ENCODE data around the gene PPAN.

The PPAN gene

DNA sequence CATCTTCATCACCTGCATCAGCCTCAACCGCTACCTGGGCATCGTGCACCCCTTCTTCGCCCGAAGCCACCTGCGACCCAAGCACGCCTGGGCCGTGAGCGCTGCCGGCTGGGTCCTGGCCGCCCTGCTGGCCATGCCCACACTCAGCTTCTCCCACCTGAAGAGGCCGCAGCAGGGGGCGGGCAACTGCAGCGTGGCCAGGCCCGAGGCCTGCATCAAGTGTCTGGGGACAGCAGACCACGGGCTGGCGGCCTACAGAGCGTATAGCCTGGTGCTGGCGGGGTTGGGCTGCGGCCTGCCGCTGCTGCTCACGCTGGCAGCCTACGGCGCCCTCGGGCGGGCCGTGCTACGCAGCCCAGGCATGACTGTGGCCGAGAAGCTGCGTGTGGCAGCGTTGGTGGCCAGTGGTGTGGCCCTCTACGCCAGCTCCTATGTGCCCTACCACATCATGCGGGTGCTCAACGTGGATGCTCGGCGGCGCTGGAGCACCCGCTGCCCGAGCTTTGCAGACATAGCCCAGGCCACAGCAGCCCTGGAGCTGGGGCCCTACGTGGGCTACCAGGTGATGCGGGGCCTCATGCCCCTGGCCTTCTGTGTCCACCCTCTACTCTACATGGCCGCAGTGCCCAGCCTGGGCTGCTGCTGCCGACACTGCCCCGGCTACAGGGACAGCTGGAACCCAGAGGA is 7.9 kb downstream of the PPAN start:
- DNase-seq = no peak

DNA sequence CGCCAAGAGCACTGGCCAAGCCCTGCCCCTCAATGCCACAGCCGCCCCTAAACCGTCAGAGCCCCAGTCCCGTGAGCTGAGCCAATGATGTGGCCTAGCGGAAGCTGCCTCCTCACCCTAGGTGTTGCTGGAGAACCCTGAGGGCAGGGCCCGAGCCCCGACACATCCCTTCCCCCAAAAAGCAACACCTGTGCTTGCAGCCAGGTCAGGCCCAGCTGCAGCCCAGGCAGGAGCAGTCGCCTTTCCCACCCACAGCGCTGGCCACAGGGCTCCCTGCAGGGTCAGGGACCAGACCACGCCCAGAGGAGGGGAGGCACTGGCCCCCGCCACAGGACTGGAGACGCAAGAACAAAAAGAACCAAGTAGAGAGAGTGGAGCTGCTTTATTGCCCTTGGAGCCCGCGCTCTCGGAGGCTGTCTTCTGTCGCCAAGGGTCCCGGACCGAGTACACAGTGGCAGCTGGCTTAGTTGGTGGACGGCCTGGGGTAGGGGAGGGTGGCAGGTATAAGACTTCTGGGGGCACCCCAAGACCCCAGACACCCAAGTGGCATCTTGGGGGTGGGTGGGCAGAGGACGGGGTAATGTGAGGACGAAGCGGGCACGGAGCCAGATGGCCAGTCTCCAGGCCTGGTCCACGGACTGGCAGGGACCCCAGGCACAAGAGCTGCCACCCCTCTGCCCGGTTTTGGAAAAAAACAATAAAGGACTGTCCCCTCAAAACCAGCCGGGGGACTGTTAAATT is 8.7 kb downstream of the PPAN start:
- no peak for DNase-seq

DNA sequence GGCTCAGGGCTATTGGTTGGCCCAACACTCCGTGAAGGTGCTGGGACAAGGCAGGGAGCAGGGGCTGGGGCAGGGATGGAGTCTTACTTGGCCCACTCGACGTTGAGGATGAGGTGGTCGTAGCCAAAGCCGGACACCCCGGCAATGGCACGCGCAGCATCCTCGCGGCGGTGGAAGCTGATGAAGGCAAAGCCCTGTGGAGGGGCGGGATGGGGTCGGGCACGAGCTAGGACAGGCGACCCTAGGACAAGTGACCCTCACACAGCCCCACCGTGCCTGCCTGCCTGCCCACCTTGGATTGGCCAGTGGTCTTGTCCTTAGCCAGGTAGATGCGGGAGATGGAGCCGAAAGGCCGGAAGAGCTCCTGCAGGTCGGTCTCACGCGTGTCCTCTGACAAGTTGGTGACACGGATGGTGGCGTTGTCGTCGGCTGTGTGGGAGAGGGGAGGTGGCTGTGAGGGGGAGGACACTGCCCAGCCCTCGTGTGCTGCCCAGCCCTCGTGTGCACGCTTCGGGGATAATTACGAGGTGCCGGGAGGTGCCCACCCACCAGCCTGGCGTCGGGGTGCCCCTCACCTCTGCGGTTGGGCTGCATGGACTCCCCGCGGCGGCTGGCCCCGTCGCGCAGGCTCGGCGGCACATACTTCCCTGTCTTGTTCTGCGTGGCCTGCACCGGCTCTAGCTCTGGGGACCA is 9.4 kb downstream of the PPAN start:
- no peak for DNase-seq

DNA sequence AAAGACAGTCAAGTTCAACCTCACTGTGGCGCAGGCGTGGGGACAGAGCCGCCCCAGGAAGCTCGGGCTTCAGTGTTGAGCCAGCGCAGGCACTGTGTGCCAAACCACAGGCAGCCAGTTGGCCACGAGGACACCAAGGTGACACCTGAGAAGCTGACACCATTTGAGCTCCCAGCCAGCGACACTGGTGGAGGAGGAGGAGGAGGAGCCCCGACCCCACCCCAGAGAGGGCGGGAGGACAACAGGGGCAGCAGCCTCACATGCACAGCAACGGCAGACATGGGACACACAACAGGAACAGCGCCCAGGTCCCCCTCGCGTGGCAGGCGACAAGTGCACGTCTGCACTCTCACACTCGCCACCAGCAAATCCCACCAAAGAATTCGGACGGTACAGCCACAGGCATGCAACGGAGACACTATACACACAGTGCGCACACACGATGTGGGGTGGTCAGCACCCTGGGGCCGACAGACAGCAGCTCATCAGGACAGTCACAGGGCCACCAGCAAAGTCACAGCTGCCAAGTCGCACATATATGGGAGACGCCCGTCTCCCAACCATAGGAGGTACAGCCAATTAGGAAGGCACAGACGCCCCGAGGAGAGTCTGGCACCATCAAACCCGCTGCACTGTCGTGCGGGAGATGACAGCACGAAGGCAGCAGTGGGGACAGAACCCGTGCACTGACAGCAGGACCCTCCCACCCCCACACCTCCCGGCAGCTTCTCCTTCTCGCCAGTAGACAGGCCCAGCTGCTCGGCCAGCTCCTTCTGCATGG is 10.1 kb downstream of the PPAN start:
- no peak for DNase-seq

DNA sequence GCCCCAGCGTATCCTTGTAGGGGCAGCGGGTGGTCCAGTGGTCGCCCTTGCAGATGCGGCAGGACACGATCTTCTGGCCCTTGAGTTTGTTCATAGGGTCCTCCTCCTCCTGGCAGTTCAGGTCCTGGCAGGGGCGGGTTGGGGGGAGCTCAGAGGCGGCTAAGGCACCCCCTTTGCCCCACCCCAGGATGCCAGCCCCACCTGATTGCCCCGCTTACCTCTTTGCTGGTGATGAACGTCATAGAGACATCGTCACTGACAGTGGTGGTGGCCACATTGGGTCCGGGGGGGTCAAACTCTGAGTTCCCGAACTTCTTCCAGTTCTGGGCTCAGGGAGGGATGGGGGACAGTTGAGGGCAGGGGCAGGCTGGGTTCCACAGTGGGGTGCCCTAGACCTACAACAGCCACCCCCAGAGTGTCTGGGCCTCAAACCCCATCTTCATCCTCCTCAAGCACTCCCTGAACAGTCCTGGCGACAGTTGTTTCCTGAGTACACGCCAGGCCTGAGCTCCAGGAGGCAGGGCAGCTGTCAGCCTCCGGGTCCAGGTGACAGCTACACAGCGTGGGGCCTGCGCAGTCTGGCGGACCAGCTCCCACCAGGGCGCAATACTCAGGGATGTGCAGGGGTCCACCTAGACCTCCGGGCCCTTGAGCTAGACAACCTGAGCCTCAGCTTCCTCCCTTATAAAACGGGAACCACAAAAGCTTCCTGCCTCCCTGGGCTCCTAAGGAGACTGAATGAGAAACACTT is 10.9 kb downstream of the PPAN start:
- no peak for DNase-seq

DNA sequence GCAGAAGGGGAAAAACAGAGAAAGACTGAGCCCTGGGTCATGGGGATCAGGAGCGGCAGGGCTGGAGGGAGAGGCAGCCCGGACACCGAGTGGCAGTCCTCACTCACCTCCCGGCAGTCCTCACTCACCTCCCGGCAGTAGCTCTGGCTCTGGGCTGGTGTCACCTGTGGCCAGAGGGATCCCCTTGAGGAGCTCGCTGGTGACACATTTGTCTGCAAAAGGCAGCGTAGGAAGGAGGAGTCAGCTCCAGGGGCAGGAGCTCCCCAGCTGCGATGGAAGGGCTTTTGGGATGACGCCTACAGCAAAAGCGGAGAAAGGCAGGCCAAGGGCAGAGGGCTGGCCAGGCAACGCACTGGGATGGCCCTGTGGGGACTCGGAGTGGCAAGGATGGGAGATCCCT is 12.8 kb downstream of the PPAN start:
- DNase-seq = no peak

DNA sequence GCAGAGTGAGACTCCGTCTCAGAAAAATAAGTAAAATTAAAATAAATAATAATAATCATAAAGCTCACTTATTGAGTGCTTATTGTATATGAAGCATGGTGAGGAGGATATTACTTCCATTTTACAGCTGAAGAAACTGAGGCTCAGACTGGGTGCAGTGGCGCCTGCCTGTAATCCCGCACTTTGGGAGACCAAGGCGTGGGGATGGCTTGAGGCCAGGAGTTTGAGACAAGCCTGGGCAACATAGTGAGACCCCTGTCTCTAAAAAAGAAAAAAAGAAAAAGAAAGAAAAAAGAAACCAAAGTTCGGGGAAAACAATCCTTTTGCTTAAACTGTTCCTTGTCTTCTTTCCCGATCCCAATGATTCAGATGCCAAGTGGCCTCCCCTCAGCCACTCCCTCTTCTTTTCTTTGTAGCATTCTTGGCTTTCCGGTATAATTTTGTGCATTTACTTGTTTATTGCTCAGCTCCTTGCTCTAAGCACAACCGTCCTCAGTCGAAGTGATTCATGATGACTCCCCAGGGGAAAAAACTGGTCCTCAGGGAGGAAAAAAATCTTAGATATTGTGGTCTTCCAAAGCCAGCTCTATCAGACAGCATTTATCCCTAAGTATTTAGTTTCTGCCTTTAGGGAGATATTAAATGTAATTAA is 14.5 kb downstream of the PPAN start:
- DNase-seq = peak; percentile 57

DNA sequence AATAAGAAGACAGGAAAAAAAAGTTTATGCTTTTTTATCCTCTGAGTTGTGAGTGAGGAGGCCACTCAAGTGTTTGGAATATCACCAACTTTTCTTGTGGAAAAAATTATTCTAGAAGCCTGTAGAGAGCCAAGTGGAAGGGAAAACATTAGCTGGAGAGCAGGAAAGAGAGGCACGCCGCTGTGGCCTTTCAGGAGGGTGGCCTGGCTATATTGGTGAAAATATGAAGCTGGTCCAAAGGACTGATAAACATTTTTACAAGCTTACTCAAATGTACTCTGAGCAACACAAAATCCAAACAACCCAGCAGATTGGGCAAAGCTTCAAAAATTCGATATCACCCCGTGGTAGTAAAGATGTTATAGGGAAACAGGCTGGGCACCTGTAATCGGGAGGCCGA is 15.9 kb downstream of the PPAN start:
- DNase-seq = peak; percentile 16

DNA sequence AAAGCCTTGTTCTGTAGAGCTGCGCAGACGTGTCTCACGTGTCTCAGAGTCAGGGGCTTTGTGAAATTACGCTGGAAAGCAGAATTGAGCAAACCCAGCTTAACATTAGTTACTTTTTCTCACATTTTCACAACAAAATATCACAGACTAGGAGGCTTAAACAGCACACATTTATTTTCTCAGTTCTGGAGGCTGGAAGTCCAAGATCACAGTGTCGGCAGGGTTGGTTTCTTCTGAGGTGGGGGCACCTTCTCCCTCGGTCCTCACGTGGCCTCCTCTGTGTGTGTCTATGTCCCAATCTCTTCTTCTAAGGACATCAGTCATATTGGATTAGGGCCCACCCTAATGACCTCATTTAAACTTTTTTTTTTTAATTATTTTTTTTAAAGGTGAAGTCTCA is 18.3 kb downstream of the PPAN start:
- DNase-seq = no peak

DNA sequence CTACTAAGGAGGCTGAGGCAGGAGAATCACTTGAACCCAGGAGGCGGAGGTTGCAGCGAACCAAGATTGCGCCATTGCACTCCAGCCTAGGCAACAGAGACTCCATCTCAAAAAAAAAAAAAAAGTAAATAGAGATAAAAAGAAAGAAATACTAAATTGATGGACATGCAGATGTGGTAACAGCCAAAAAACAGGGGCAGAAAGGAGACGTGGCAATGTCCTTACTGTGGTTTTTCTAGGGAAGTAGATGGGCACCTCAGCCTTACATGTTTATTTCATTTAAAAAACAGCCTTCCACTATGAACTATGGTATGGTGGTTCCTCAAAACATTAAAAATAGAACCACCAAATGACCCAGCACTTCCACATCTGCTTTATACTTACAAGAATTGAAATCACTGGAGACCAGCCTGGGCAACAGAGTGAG is 20.1 kb downstream of the PPAN start:
- DNase-seq = no peak

DNA sequence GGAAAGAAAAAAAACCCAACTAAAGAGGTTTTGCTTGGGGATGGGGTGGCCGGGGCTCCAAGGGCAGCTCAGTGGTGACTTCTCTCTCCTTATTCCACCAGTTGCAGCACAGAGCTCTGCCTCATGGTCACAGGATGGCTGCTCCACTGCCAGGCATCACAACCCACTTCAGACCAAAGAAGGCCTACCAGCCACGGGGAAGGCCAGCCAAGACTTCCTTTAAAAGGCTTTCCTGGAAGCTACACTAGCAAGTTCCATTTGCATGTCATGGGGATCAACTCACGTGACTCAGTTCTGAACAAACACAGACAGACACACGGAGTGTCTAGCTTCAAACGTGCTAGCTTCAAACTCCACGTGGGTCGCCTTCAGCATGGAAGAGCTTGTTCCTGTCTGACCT is 26.7 kb downstream of the PPAN start:
- DNase-seq = no peak

DNA sequence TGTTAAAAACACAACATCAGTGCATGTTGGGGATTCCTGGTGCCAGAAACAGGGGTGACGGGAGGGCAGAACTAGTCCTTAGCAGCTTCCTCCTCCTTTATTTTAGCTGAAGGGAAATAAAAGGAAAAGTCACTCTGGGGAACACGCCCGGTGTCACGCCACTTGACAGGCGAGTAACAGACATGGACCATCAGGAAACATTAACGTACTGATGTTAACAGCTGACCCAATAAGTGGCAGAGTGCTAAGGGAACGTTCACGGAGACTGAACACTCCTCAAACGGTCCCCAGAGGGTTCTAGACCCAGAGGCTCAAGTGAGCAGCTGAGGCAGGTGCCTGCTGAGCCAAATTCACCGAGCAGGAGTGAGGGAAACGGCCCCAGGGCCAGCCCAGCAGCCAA is 27.4 kb downstream of the PPAN start:
- no peak for DNase-seq

DNA sequence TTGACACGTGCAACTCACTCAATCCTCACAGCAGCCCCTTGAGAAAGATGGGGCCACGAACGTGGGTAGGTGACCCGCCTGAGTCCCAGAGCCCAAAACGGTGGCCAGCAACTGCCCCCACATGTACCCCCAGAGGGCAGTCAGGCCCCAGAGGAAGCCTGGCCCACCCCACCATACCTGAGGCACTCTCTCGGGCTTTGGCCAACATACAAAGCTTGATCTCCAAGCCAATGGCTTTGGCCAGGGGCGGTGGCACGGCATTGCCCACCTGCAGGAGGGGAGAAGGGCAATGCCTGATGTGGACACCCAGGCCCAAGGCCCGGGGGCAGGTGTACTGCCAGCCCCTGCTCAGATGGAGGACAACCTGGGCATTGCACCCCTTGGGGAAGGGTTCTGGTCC is 27.9 kb downstream of the PPAN start:
- DNase-seq = no peak

DNA sequence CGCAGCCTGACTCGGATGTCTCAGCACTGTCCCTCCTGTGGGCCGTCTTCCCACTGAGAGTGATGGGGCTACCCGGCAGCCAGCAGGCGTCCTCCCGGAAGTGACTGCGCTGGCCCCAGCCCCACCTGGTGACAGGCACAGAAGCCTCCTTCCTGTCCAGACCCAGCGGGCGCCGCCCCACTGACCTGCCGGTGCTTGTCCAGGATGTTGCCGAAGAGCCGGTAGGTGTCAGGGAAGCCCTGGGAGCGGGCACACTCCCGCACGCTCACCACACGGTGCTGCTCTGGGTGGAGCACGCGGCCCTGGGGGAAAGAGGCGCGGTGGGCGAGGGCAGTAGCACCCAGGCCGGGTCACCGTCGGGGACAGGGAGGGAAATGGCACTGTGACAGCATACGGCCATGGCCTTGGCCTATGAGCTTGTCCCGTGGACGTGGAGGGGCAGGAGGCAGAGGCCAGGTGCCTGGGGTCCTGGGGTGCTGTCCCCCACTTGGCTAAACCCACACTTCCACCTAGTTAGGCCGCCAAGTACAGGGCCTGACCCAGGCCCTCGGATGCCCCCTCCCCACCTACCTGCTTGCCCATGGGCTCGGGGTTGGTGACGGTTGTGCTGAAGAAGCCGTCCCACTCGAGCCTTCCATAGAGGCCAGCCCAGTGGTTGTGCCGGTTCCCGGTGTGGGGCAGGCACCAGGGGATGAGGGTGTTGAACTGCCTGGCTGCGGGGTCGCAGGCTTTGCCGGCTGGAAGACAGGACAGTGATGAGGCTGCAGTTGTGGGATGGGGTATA is 29.6 kb downstream of the PPAN start:
- DNase-seq = no peak

DNA sequence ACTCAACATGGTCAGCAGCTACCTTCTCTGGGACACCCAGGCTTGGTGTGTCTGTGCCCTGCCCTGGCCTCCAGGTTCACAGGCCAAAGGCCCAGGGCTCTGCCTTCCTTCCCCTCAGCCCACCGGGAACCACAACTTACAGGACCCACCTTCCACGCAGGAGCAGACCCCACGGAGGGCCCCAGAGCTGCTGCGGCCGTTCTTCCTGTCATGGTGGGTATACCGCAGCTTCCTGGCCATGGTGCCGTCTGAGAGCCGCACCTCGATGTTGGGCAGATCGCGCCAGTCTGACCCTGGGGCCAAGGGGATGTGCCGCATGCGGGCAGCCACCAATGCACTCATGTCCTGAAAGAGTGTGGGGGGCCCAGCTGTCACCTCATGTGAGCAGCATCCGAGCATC is 30.8 kb downstream of the PPAN start:
- no peak for DNase-seq

DNA sequence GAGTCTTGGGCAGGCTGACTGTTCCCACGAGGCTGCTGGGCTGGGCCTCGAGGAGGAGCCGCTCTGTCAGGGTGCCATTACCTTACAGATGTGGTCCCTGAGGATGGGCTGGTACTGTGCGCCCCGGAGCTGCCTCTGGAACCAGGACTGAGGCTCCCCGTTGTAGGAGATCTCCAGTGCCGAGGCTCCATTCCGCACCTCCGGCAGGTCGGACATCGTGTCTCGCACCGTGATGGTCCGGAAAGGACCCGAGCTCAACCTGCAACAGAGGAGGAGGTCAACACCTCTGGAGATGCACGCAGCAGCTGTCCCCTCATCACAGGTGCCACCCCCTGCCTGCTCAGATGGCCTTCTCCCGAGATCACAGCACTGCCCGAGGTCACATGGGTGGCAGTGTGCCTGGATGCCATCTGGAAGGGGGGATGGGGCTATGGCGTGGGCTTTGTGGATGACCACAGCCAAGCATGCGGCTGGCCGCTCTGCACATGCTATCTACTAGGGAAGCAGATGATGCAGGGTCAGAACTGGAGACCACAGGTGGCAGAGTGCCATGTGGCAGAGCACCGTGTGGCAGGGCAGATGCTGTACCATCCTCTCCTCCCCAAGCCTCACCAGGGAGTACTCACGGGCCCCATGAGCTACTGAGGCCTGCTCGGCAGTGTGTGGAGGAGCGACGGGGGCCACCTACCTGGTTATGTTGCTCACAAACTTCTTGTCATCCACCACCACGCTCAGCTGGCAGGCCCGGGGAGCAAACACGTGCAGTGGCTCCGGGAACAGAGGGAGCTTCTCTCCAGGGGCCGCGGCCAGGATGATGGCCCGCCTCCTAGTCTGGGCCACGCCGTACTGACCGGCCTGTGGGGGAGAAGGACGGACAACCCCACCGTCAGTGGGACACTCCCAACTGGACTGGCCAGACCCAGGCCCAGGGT is 31.9 kb downstream of the PPAN start:
- no peak for DNase-seq

DNA sequence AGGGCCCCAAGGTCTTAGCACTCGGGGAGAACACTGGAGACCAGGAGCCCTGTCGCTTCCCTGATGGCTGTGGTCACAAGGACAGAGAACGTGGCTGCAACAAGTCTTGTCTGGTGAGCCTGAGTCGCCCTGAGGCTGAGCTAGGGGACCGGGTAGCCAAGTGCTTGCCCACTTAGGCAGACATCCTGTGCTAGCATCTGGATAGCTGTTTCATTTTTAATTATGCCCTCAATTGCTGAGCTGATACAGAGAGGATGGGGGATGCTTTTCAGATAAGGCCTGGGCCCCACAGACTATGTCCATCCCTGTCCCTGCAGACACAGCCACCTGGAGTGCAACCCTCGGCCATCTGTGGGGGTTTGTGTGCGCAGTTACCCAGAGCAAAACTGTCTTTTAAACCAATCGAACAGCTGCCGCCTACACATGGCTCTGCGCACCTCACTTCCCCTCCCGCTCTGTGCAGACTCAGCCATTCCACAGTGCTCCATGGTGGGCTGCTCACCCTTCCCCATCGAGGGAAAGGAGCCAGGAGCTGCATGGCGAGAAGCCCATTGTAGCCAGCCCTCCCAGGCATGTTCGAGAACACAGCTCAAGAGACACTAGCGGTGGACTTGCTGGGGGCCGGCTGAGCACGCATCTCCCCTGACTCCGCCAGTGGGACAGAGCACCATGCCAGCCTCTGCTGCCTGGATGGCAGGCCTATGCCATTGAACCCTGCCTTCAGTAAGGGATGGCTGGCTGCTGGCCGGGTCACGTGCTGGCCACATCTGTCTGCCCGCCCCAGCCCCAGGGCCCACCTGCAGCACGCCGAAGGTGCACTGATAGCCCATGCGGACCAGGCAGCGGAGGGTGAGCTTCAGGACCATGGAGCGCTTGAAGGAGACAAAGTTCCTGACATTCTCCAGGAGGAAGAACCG is 33.0 kb downstream of the PPAN start:
- no peak for DNase-seq

DNA sequence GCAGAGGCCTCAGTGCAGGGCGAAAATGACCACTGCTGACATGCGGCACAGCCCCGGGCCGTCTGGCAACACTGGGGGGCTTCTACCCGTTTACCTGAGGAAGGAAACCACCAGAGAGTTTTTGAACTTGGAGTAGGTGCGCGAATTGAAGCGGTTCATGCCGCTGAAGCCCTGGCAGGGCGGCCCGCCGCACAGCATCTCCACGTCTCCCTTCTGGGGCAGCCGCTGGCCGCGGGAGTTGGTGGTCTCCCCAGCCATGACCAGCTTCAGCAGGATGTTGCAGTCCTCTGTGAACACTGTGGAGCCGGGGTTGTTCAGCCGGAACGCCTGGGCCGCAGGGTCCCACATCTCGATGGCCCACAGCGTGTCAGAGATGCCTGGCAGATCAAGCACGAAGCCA is 33.8 kb downstream of the PPAN start:
- no peak for DNase-seq

DNA sequence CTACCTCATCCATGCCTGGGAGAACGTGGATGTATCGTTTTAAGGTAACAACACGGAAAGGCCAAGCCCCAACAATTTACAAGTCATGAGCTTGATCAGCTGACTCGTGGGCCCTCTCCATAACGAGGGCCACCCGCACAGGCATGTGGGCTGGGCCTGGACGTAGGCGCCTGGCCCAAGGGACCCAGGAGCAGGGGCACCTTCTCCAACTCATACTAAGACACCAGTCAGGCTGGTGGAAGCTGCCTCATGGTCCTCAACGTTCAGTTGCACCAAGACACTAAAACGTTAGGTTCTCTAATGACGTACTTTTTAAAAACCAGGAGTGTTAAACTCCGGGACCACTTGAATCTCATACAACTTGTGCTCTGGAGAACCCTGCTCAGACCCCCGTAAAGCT is 35.3 kb downstream of the PPAN start:
- DNase-seq = no peak

Measured in amniotic stem cell (primary cell).